GM23248 (cell line): ENCODE results near the gene GFRAL. TPM values are rescaled to one million over a fixed set of nuclear protein-coding genes. Genes with fewer than 3 reads are reported as not detected.
A peak's percentile ranks its signal among the peaks of the same experiment; 100 is the strongest.
"Not testable (repeated sequence)": the region's sequence is repeated elsewhere in the genome, so short reads cannot be mapped to it uniquely, and the experiment has no call there.

Experiments used
- DNase-seq: peaks from one replicate; pipeline ENCODE4 v3.0.0-alpha.2; 2015
- H2AFZ ChIP-seq: fragments of 200-600 bp; sonication (generic); 2 replicates; pipeline ENCODE4 v1.6.1; 2016; ENCODE audit warnings: antibody characterized with exemption
- H3F3A ChIP-seq: fragments of 200-600 bp; sonication (generic); 2 replicates; pipeline ENCODE4 v1.6.1; 2016; ENCODE audit warnings: mild to moderate bottlenecking, antibody characterized with exemption, mixed run types; ENCODE audit not compliant: insufficient read depth
- H3K27ac ChIP-seq: fragments of 200-600 bp; sonication (generic); 2 replicates; pipeline ENCODE4 v1.5.1; 2016; ENCODE audit warnings: mild to moderate bottlenecking
- H3K27me3 ChIP-seq: fragments of 200-600 bp; sonication (generic); replicated peaks from 2 replicates; pipeline ENCODE4 v1.6.1; 2016; ENCODE audit warnings: mild to moderate bottlenecking; ENCODE audit not compliant: insufficient read depth
- H3K36me3 ChIP-seq: fragments of 200-600 bp; sonication (generic); 2 replicates; pipeline ENCODE4 v1.6.1; 2016; ENCODE audit warnings: low read depth, mild to moderate bottlenecking
- H3K4me1 ChIP-seq: fragments of 200-600 bp; sonication (generic); 2 replicates; pipeline ENCODE4 v1.6.1; 2016; ENCODE audit warnings: mild to moderate bottlenecking; ENCODE audit not compliant: insufficient read depth
- H3K4me2 ChIP-seq: fragments of 200-600 bp; sonication (generic); one replicate; pipeline ENCODE4 v1.6.1; 2016; ENCODE audit warnings: mild to moderate bottlenecking; ENCODE audit not compliant: unreplicated experiment
- H3K4me3 ChIP-seq: fragments of 200-600 bp; sonication (generic); 2 replicates; pipeline ENCODE4 v1.5.1; 2016; ENCODE audit warnings: mild to moderate bottlenecking
- H3K79me2 ChIP-seq: fragments of 200-600 bp; sonication (generic); 2 replicates; pipeline ENCODE4 v1.6.1; 2016; ENCODE audit warnings: mild to moderate bottlenecking; ENCODE audit not compliant: insufficient read depth
- H3K9ac ChIP-seq: fragments of 200-600 bp; sonication (generic); 2 replicates; pipeline ENCODE4 v1.6.1; 2016; ENCODE audit warnings: mild to moderate bottlenecking
- H3K9me2 ChIP-seq: fragments of 200-600 bp; sonication (generic); 2 replicates; pipeline ENCODE4 v1.6.1; 2016; ENCODE audit warnings: mixed run types, mild to moderate bottlenecking, moderate library complexity; ENCODE audit not compliant: insufficient read depth
- H3K9me3 ChIP-seq: fragments of 200-600 bp; sonication (generic); one replicate; pipeline ENCODE4 v1.6.1; 2017; ENCODE audit warnings: low read depth
- H4K20me1 ChIP-seq: fragments of 200-600 bp; sonication (generic); 2 replicates; pipeline ENCODE4 v1.6.0; 2016; ENCODE audit not compliant: insufficient read depth
- EZH2 ChIP-seq: fragments of 200-600 bp; sonication (generic); IDR thresholded peaks from 2 replicates; pipeline ENCODE4 v1.6.1; 2018; ENCODE audit warnings: antibody characterized with exemption, mild to moderate bottlenecking; ENCODE audit not compliant: insufficient read depth, poor library complexity, severe bottlenecking
- EZH2phosphoT487 ChIP-seq: fragments of 200-600 bp; sonication (generic); IDR thresholded peaks from 2 replicates; pipeline ENCODE4 v1.6.1; 2018; ENCODE audit warnings: antibody characterized with exemption, moderate library complexity, mild to moderate bottlenecking, low read depth; ENCODE audit not compliant: insufficient read depth
- WGBS, 2 experiments: methylation state at CpG; one replicate each; pipeline ENCODE4 v1.1.6; 2015 to 2017; ENCODE audit warnings: low lambda C conversion rate in 2 of 2, low coverage in 1 of 2; ENCODE audit errors: missing lambda C conversion rate in 2 of 2; 5-methylcytosine and 5-hydroxymethylcytosine counted together
- in situ Hi-C: fragments of 300-500 bp; cut with MboI; formaldehyde crosslinking; loops from 2 replicates; pipeline ENCODE4 v1.15.0; 2020
- polyA plus RNA-seq: library from polyadenylated mRNA; unstranded; fragments of >200 nt; fragmentation: Nextera tagmentation; extraction: Ambion mirVana; gene quantifications from 2 replicates; pipeline ENCODE4 v1.2.1, GENCODE V29; 2016
- total RNA-seq: library from RNA; depleted of rRNA; stranded (reverse); fragments of >200 nt; shearing (Covaris generic); gene quantifications from 2 replicates; pipeline ENCODE4 v1.2.3, GENCODE V29; 2014

GFRAL gene
- total and polyA plus RNA-seq, 2 experiments from 2014 or later, result not detected

DNA sequence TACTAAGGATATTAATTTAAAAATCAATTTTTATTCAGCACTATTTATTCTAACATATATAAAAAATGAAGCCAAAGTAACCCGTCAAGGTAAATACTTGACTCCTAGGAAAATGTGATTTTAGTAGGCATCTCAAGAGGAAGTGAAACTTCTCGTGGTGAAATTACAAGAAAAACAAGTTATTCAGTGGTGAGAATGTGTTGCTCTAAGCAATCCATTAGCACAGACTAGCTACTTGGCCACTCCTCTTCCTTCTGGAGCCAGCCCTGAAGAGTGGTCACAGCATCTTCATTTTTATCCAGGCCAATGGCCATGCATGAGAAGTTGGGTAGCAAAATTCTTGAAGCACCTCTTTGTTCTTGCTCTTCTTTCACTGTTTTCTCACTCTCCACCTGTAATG, 40.4 kb upstream of the GFRAL start:
- no peaks in the 10 kb centered on the region for H4K20me1 ChIP-seq
- TF ChIP-seq EZH2phosphoT487, result no peak
- no peak for TF ChIP-seq EZH2
- H3K9ac ChIP-seq, result no peak overlapping the region
- no peaks in the 10 kb centered on the region for H3K36me3 ChIP-seq
- H3K4me3 ChIP-seq, result no peak overlapping the region
- no peaks in the 10 kb centered on the region for H3K27me3 ChIP-seq
- 43 to 46% methylated on average over 2 of the region's 2 CpGs for WGBS, 2 experiments
- no peaks in the 10 kb centered on the region for H3K9me3 ChIP-seq
- H3F3A ChIP-seq, result no peaks in the 10 kb centered on the region
- DNase-seq, result no peak
- H3K27ac ChIP-seq, result no peak overlapping the region
- no peak overlapping the region for H3K4me2 ChIP-seq
- H3K9me2 ChIP-seq, result no peaks in the 10 kb centered on the region
- no peaks in the 10 kb centered on the region for H3K79me2 ChIP-seq
- no peaks in the 10 kb centered on the region for H3K4me1 ChIP-seq
- no peak overlapping the region for H2AFZ ChIP-seq
- in situ Hi-C loops, result no loop called here

DNA sequence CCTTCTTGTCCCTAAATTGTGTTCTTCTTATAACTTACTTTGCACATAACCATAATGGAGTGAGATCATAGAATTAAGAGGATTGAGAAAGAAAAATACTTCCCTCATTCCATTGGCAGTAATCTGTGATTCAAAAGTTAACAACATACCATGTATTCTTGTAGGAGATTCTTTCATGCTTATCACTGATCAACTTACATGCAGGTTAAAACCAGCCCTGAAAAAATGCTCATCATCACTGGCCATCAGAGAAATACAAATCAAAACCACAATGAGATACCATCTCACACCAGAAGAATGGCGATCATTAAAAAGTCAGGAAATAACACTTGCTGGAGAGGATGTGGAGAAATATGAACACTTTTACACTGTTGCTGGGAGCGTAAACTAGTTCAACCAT, 36.5 kb upstream of the GFRAL start:
- Histone ChIP-seq H3K4me1 (no peaks in the 10 kb centered on the region), H3K4me3 (no peak overlapping the region), H3K79me2 (no peaks in the 10 kb centered on the region), H3F3A (no peaks in the 10 kb centered on the region), H3K27me3 (no peaks in the 10 kb centered on the region), H4K20me1 (no peaks in the 10 kb centered on the region), H3K36me3 (no peaks in the 10 kb centered on the region), H2AFZ (no peak overlapping the region), H3K9me3 (no peaks in the 10 kb centered on the region), H3K27ac (no peak overlapping the region), H3K9me2 (no peaks in the 10 kb centered on the region), H3K4me2 (no peak overlapping the region), H3K9ac (no peak overlapping the region)
- in situ Hi-C loops, result no loop called here
- no peak for TF ChIP-seq EZH2phosphoT487
- TF ChIP-seq EZH2, result no peak
- no peak for DNase-seq
- WGBS, 2 experiments, result 33 to 39% methylated on average over 2 of the region's 2 CpGs

GRCh38 chr6:55293116-55293515, 34.2 kb upstream of the GFRAL start:
- WGBS, 2 experiments, result 12% methylated on average over 2 of the region's 2 CpGs
- no peaks in the 10 kb centered on the region for H3K79me2 ChIP-seq
- no peak overlapping the region for H3K9ac ChIP-seq
- H3K4me2 ChIP-seq, result no peak overlapping the region
- no peak overlapping the region for H3K27ac ChIP-seq
- no peak overlapping the region for H2AFZ ChIP-seq
- no peaks in the 10 kb centered on the region for H3K36me3 ChIP-seq
- in situ Hi-C loops, result no loop called here
- H3F3A ChIP-seq, result no peaks in the 10 kb centered on the region
- H3K4me3 ChIP-seq, result no peak overlapping the region
- no peaks in the 10 kb centered on the region for H3K9me3 ChIP-seq
- no peaks in the 10 kb centered on the region for H4K20me1 ChIP-seq
- H3K27me3 ChIP-seq, result no peaks in the 10 kb centered on the region
- DNase-seq, result peak; percentile 37
- no peak for TF ChIP-seq EZH2phosphoT487
- TF ChIP-seq EZH2, result no peak
- H3K4me1 ChIP-seq, result no peaks in the 10 kb centered on the region
- H3K9me2 ChIP-seq, result no peaks in the 10 kb centered on the region

DNA sequence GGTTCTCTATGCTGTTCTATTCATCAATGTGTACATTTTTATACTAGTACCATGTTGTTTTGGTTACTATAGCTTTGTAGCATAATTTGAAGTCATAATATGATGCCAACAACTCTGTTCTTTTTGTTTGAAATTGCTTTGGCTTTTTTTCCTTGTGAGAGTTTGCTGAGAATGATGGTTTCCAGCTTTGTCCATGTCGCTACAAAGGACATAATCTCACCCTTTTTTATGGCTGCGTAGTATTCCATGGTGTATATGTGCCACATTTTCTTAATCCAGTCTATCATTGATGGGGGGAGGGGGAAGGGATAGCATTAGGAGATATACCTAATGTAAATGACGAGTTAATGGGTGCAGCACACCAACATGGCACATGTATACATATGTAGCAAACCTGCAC, 30.1 kb upstream of the GFRAL start:
- in situ Hi-C loops, result not testable (repeated sequence)
- 20 to 33% methylated on average over 3 of the region's 3 CpGs for WGBS, 2 experiments

DNA sequence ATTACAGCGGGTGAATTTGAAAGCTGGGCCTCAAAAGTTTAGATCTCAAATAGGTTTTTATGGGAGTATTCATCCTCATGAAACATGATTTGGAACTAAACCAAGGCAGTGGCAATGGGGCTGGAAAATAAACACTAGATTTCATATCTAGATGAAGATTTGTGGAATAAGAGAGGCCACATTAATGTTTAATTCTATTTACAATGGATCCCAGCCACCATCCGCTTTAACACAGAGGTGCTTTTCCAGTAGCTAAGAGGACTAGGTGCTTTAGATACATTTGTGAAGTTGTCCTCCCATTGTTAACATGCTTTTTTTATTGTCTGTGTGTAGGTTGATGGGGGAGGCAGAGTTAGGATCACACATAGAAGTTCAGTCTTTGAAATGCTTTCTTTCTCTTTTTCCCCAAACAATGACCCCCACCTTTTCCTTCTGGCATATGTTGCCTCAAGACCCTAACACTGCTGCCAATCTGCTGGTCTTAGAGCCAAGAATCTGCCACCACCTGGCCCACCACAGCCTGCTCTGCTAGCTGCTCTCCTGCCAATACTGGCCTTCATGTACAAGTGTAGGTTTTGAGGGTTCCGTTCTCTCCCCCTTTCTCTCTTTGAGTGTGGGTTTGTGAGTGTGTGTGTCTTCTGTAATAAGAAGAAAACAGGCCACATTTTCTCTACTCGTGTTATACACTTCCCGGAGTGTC, 27.8 kb upstream of the GFRAL start:
- in situ Hi-C loops, result no loop called here
- TF ChIP-seq EZH2phosphoT487 (no peak), EZH2 (no peak)
- H3K9me3 ChIP-seq, result no peaks in the 10 kb centered on the region
- no peaks in the 10 kb centered on the region for H3K36me3 ChIP-seq
- H3F3A ChIP-seq, result no peaks in the 10 kb centered on the region
- no peak overlapping the region for H3K4me3 ChIP-seq
- no peaks in the 10 kb centered on the region for H3K27me3 ChIP-seq
- no peaks in the 10 kb centered on the region for H3K79me2 ChIP-seq
- no peaks in the 10 kb centered on the region for H4K20me1 ChIP-seq
- no peak overlapping the region for H3K4me2 ChIP-seq
- no peak overlapping the region for H2AFZ ChIP-seq
- H3K9ac ChIP-seq, result no peak overlapping the region
- DNase-seq, result no peak
- 47 to 52% methylated on average over 5 of the region's 5 CpGs for WGBS, 2 experiments
- H3K9me2 ChIP-seq, result no peaks in the 10 kb centered on the region
- H3K4me1 ChIP-seq, result no peaks in the 10 kb centered on the region
- H3K27ac ChIP-seq, result no peak overlapping the region

More for the DNA sequence above, 30.1 kb upstream of the GFRAL start:
- not testable (repeated sequence) for H3K79me2 ChIP-seq, H4K20me1 ChIP-seq, DNase-seq, H3K9ac ChIP-seq, H3K27ac ChIP-seq, H3K27me3 ChIP-seq, H2AFZ ChIP-seq, H3K4me3 ChIP-seq, H3K36me3 ChIP-seq, H3K4me1 ChIP-seq, H3F3A ChIP-seq, H3K4me2 ChIP-seq, H3K9me3 ChIP-seq, H3K9me2 ChIP-seq
